ENCODE results near the gene SH3BGRL2.

The SH3BGRL2 gene

GRCh38 chr6:79599725-79600259 lies 31.3 kb upstream of the SH3BGRL2 start:
- no peak for TF ChIP-seq CTCF (IDR thresholded peaks at IDR 0.05; ENCODE audit: low read depth, low read length, missing control alignments)
- H3K27me3 ChIP-seq (replicated peaks), result no peaks in the 10 kb centered on the region
- no peak overlapping the region for H3K27ac ChIP-seq
- no peaks in the 10 kb centered on the region for H3K36me3 ChIP-seq (replicated peaks)
- no peak for DNase-seq
- H3K4me3 ChIP-seq (ENCODE audit: low read depth, low read length), result no peak overlapping the region
- in situ Hi-C loops (cut with HindIII; ENCODE audit: low pct_ligation_motif_present, low sequenced_read_pairs), result no loop called here

- DNase-seq, result no peak
- in situ Hi-C loops (cut with HindIII; ENCODE audit: low pct_ligation_motif_present, low sequenced_read_pairs), result no loop called here
- no peak for TF ChIP-seq CTCF (IDR thresholded peaks at IDR 0.05; ENCODE audit: low read depth, low read length, missing control alignments)
- H3K4me3 ChIP-seq (ENCODE audit: low read depth, low read length), result no peak overlapping the region
- H3K36me3 ChIP-seq (replicated peaks), result no peaks in the 10 kb centered on the region
- no peaks in the 10 kb centered on the region for H3K27me3 ChIP-seq (replicated peaks)
- no peak overlapping the region for H3K27ac ChIP-seq
Measured at GRCh38 chr6:79600313-79600712, 30.8 kb upstream of the SH3BGRL2 start.

- DNase-seq, result peak; percentile 71
- no peak for TF ChIP-seq CTCF (IDR thresholded peaks at IDR 0.05; ENCODE audit: low read depth, low read length, missing control alignments)
- Histone ChIP-seq H3K36me3 (replicated peaks) (no peaks in the 10 kb centered on the region), H3K27me3 (replicated peaks) (no peaks in the 10 kb centered on the region), H3K4me3 (ENCODE audit: low read depth, low read length) (no peak overlapping the region), H3K27ac (no peak overlapping the region)
- in situ Hi-C loops (cut with HindIII; ENCODE audit: low pct_ligation_motif_present, low sequenced_read_pairs), result no loop called here
Measured at GRCh38 chr6:79600812-79601609, 30.1 kb upstream of the SH3BGRL2 start.

- in situ Hi-C loops (cut with HindIII; ENCODE audit: low pct_ligation_motif_present, low sequenced_read_pairs), result no loop called here
- Histone ChIP-seq H3K4me3 (ENCODE audit: low read depth, low read length) (no peak overlapping the region), H3K36me3 (replicated peaks) (no peaks in the 10 kb centered on the region), H3K27me3 (replicated peaks) (no peaks in the 10 kb centered on the region), H3K27ac (no peak overlapping the region)
- no peak for TF ChIP-seq CTCF (IDR thresholded peaks at IDR 0.05; ENCODE audit: low read depth, low read length, missing control alignments)
- no peak for DNase-seq
Measured at GRCh38 chr6:79602859-79603258, 28.3 kb upstream of the SH3BGRL2 start.

- no peak for TF ChIP-seq CTCF (IDR thresholded peaks at IDR 0.05; ENCODE audit: low read depth, low read length, missing control alignments)
- Histone ChIP-seq H3K36me3 (replicated peaks) (no peaks in the 10 kb centered on the region), H3K4me3 (ENCODE audit: low read depth, low read length) (no peak overlapping the region), H3K27me3 (replicated peaks) (no peaks in the 10 kb centered on the region), H3K27ac (no peak overlapping the region)
- in situ Hi-C loops (cut with HindIII; ENCODE audit: low pct_ligation_motif_present, low sequenced_read_pairs), result no loop called here
- DNase-seq, result peak; percentile 64
Measured at GRCh38 chr6:79604583-79605037, 26.5 kb upstream of the SH3BGRL2 start.
